Embryonic facial prominence (tissue), 1 donor: ENCODE data around the gene PIH1D1.

ENCODE experiments used
- DNase-seq: peaks from one replicate; pipeline ENCODE4 v3.0.0-alpha.2; 2016; ENCODE audit errors: extremely low spot score

PIH1D1 gene

DNA sequence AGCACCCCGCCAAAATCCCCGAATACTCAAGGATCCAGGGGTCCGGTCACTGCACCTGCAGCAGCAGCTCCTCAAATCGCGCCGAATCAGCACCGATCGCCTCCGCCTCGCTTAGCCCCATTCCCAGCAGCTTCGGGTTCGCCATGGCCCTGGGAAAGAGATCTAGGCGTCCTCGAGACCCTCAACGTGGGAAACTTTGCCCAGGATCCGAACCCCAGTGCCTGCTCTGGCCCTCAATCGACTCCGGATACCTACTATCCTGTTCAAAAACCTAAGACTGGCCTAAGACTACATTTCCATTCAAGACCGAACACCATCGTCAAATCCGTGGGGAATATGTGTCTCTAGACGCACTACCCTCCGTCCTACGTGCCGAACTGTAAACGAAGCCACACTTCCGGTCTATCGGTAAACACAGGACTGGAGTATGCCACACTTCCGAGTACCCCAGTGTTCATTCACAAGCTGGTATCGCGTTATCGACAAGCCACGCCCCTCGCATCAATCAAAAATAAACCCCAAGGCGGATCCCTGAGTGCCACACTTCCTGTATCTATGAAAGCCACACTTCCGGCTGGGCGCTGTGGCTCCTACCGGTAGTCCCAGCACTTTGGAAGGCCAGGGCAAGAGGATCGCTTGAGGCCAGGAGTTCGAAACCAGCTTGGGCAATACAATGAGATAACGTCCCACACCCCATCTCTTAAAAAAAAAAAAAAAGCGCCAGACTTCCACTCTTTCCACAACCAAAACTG is at the start of gene PIH1D1:
TSS of gene PIH1D1 (minus strand) at position 385 of the 752 bp plus-strand sequence. CDS start at position 145, 240 bp downstream.
- peak; percentile 99 for DNase-seq

DNA sequence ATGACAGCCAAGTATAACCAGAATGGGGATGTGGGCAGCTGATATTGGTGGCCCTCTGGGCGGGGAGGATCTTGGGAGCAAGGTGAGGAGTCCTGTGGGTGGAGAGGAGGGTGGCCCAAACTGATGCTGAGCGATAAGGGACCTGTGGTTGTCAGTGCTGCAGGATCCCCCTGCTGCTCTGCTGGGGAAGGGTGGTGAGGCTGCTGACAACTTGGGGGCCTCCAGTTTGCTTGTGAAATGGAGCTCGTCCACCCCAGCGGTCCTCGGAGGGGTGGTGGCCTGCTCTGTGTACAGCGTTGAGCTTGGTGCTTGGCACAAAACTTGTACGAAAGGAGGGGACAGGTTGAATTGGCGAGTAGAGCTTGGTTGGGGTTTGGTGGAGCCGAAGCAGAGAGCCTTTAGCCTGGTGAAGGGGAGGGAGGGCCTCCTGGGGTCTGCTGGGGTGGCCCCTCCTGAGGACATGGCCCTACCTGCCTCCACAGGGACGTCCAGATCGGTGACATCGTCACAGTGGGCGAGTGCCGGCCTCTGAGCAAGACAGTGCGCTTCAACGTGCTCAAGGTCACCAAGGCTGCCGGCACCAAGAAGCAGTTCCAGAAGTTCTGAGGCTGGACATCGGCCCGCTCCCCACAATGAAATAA is 47.5 kb upstream of the PIH1D1 start:
- DNase-seq = no peak

DNA sequence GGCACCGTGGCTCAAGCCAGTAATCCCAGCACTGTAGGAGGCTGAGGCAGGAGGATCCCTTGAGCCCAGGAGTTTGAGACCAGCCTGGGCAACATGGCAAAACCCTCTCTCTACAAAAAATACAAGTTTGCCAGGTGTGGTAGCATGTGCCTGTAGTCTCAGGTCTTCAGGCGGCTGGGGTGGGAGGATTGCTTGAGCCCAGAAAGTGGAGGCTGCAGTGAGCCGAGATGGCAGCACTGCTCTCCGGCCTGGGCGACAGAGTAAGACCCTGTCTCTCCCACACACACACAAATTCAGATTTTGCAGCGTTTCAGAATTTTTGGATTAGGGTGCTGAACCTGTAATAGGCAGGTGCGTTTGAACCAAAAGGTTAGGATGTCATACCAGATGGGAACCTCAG is 46.9 kb upstream of the PIH1D1 start:
- DNase-seq = no peak

DNA sequence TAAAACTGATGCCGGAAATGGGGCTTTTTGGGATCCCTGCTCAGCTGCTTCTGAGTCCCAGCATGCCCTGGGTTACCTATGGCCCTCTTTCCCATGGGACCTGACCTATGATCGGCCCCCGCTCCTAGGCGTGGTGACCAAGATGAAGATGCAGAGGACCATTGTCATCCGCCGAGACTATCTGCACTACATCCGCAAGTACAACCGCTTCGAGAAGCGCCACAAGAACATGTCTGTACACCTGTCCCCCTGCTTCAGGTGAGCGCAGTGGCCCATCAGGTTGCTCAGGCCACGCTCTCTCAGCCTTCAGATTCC is 46.1 kb upstream of the PIH1D1 start:
- DNase-seq = no peak

DNA sequence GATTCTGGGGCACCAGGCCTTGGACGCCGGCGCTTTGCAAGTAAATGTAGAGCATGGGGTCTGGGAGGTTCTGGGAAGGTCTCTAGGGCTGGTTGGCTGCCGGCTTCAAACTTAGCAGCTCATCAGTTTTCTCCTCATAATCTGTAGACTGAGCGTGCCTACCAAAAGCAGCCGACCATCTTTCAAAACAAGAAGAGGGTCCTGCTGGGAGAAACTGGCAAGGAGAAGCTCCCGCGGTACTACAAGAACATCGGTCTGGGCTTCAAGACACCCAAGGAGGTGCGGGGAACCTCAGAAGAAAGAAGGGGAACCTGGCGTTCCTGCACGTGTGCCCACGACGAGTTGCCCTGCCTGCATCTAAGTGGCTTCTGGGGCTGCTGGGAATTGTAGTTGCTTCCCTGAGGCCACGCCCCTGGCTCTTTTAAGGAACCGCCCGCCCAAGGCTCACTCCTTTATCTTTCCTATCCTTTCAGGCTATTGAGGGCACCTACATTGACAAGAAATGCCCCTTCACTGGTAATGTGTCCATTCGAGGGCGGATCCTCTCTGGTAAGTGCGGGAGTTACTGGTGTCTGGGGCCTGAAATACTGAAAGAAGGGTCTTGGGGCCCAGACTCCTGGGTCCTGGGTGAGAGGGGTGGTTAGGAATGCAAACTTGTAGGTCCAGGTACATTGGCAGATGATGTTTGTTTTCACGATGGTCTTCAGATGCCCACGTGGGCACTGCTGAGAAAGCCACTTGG is 45.6 kb upstream of the PIH1D1 start:
- DNase-seq = no peak

DNA sequence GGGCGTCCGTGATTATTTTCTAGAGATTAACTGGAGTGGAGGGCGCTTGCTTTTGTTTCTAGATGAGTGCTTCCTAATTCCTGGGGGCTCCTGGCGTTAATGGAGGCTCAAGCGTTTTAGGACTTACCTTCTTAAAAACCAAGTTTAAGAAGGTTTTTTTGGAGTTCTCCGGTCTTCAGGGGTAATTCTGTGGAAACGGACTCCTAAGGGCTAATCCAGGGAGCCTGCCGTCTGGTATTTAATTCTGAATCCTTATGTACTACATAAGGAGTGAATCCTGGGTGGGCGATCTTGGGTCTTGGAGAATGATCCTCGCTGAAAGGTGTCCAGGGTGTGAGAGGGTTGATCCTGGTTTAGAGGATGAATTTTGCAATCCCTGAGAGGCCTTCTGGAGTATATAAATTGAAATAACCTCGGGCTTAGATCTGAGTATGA is 45.0 kb upstream of the PIH1D1 start:
- DNase-seq = no peak

DNA sequence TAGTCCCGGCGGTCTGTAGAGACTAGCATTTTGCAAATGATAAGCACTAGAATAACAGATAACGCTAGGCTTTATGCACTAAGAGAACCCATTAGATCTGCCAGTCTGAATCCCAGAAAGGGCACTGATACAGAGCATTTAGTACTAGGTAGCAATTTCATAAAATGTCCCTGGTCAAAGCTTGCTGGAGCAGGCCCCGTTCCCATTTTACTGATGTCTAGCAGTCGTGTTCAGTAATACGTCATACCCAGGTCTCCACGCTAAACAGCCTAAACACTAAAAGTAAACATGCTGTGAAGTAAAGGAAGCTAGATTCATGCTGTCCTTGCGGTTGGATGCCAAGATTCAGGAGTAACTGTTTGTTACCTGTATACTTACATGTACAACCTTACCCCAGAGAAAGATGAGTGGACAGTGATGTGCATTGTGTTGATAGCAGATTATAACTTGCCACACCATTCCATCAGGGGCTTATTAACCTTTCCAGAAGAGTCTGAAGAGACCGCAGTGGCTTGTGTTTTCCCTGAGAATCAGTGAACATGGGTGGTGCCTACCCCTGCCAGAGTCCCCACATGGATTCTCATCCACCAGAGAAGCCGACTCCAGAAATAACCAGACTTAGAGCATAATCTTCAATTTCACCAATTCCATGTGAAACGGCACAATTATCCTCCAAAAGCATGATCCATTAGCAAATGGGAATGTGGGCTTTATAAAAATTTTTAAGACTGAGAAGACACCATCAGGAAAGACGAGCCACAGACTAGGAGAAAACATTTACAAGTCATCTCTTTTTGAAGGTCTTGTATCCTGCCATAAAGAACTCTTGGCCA is 41.2 kb upstream of the PIH1D1 start:
- no peak for DNase-seq

DNA sequence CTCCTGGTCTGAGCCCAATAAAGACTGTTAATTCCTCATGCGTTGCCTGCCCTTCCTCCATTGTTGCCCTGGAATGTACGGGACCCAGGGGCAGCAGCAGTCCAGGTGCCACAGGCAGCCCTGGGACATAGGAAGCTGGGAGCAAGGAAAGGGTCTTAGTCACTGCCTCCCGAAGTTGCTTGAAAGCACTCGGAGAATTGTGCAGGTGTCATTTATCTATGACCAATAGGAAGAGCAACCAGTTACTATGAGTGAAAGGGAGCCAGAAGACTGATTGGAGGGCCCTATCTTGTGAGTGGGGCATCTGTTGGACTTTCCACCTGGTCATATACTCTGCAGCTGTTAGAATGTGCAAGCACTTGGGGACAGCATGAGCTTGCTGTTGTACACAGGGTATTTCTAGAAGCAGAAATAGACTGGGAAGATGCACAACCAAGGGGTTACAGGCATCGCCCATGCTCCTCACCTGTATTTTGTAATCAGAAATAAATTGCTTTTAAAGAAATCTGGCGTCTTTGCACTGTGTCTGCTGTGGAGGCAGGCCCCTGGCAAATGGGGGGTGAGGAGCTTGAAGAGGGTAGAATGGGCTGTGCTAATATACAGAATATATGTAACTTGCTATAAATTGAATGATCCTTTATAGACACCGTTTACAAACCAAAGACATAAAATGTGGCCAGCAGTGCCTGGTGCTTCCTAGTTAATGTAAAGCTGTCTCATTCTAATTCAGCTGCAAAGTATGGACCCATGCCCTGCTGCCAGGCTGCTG is 40.4 kb upstream of the PIH1D1 start:
- no peak for DNase-seq

DNA sequence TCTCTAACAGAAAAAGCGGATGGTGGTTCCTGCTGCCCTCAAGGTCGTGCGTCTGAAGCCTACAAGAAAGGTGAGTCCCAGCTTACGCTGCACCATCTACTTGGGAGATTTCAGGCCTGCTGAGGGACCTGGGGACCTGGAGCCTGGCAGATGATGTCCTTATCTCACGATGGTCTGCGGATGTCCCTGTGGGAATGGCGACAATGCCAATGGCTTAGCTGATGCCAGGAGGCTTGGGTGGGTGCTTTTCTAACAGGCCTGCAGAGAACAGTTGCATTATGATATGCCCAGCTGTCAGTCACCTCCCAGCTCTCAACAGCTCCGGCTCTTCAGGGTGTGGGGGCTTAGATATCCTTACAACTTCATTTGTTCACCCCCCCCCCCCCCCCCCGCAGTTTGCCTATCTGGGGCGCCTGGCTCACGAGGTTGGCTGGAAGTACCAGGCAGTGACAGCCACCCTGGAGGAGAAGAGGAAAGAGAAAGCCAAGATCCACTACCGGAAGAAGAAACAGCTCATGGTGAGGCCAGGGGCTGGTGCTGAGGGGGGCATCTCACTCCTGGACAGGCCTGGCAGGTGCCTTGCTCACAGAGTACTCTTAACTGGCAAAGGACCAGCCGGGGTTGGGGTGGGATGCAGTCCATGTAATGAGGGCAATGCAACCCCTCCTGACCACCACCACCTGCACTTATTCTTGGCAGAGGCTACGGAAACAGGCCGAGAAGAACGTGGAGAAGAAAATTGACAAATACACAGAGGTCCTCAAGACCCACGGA is 39.6 kb upstream of the PIH1D1 start:
- DNase-seq = no peak

DNA sequence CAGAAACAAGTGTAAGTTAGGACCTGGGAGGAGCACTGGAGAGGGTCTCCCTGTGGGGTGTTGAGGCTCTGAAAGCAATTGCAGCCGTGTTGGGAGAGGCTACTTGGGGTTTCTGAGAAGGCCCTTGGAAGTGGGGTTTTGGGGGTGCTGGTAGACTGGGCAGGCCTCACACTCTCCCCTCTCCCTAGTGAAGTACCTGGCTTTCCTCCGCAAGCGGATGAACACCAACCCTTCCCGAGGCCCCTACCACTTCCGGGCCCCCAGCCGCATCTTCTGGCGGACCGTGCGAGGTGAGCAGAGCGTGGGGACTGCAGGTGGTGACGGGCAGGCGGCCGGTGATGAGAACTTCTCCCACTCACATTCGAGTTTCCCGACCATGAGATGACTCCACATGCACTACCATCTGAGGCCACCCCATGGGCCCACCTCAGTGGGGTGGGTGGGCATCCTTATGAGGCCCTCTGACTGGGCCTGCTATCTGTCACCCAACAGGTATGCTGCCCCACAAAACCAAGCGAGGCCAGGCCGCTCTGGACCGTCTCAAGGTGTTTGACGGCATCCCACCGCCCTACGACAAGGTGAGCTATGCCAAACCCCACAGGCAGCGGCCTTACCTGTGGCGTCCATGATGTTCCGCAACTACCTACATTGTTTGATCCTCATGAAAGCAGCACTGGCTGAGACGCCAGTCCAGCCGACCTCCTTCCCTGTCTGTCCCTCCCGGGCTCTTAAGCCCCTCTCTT is 38.8 kb upstream of the PIH1D1 start:
- DNase-seq = no peak

DNA sequence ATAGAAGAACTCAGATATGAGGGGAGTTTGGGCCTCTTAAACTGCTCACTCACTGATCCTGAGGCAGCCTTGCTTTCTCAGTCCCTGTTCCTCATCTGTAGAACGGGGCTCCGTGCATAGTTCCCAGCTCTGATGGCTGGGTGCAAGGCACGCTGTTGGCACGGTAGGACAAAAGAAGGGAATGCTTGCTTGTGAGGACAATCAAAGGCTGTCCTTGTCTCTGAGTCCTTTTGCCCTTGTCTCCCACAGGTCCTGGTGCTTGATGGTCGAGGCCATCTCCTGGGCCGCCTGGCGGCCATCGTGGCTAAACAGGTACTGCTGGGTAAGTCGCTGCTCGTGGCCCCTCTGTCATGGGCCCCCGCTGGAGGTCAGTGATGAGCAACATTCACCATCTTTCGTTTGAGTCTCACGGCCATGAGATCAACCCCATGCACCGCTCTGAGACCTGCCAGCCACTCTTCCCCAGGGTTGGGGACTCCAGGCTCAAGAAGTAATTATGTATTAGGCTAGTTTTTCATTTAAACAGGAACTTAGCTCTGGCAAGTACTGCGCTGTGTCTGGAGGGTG is 38.1 kb upstream of the PIH1D1 start:
- no peak for DNase-seq

DNA sequence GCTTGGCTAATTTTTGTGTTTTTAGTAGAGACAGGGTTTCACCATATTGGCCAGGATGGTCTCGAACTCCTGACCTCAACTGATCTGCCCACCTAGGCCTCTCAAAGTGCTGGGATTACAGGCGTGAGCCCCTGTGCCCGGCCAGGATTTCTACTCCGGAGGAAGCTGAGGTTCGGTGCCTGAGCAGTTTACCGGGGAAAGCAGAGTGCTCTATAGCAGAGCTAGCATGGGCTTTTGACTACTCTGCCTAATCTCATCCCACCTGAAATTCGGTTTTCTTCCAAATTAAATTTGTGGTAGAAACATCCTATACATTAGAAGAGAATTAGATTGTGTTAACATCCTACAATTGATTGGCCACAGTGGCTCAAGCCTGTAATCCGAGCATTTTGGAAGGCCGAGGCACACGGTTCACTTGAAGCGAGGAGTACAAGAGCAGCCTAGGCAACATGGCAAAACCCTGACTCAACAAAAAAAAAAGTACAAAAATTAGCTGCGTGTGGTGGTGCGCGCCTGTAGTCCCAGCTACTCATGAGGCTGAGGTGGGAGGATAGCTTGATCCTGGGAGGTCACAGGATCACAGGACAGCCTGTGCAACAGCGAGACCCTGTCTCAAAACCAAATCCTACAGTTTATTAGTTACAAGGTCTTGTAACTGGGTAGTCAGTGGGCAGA is 37.4 kb upstream of the PIH1D1 start:
- no peak for DNase-seq

DNA sequence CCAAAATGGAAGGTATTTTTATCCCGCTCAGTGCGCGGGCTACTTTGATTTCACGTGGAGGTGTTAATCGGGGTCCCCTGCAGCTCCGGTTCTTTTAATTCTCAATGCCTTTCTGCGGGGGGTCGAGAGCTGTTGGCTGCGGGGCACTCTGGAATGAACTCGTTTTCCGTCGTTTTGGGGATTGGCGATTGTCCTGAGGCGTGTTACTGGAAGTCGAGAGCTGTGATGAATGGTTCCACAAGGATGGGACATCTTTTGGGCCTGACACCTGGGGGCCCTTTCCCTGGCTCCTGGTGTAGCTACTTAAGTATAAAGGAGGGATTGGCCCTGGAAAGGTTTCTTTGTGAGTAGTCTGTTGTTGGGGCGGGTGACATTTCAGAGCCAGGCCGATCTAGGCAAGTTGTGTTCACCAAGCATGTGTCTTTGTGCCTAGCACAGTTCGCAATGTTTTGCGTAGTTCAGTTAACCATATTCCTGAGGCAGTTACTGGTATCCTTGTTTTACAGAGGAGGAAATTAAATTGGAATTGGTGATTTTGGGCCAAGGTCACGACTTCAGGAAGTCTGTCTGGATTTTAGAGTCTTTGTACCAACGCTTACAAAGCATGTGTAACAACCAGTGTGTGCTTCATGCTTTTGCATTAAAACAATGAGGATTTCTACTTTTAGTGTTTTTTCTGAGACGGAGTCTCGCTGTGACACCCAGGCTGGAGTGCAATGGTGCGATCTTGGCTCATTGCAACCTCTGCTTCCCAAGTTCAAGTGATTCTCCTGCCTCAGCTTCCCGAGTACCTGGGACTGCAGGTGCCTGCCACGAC is 36.6 kb upstream of the PIH1D1 start:
- DNase-seq = no peak

DNA sequence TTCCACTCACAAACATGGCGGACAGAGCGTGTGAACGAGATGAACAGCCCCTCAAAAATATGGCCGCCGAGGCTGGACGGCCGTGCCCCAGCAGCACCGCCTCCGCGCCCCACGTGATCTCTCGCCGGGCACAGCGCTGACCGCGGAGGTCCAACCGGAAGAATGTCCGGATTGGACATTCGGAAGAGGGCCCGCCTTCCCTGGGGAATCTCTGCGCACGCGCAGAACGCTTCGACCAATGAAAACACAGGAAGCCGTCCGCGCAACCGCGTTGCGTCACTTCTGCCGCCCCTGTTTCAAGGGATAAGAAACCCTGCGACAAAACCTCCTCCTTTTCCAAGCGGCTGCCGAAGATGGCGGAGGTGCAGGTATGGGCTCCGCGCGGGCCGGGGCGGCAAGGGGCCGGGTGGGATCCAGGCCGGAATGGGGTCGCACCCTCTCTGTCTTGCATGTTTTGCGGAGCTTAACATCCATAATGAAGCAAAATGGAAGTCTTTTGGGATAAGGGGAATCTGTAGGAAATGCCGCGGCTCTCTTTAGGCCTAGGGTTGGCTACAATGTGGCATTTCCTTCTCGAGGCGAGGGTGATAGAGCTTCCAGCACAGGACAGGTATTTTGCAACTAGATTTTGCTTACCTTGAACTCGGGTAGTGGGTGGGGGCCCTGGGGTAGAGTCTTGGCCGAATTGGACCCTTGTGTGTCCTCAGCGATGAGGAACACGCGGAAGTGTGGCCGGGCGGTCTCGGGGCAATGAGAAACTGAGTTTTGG is 35.8 kb upstream of the PIH1D1 start, which contains the start of gene RPL13A:
TSS of gene RPL13A (plus strand) at position 332 of the 769 bp plus-strand sequence. CDS start at position 354, 22 bp downstream.
- DNase-seq = peak; percentile 97

DNA sequence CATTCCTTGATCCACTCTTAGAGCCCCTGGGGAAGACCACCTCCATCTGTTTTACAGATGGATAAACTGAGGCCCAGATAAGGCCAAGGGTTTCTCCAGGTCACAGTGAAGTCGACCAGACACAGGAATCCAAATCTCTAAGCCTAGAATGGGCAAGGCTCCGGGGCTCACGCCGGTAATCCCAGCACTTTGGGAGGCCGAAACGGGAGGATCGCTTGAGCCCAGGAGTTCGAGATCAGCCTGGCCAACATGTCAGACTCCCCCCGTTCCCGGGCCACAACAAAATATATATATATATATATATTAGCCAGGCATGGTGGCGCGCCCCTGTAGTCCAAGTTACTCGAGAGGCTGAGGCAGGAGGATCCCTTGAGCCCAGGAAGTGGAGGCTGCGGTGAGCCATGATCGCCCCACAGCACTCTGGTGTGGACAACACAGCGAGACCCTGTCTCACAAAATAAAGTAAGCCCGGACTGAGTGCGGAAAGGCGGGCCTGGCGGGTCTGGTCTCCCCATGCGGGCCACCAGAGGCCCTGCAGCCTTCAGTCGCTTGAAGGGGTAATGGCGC is 35.2 kb upstream of the PIH1D1 start:
- no peak for DNase-seq

DNA sequence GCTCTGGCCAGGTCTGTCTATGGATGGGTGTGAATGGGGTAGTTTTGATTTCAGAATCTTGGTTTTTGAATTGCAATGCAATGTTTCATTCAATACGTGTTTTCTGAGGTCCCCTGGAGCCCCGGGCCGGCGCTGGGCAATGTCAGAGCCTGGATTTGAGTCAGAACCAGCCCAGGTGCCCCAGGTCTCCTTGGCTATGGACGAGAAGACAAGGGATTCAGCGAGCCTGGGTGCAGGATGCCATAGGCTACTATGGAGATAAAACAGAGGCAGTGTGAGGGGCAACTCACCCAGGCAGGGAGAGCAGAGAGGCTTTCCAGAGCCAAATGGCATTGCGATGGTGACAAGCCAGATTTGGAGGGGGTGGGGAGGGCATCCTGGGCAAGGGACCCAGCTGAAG is 34.6 kb upstream of the PIH1D1 start:
- no peak for DNase-seq
